DND-41 (cell line): ENCODE data around the gene ST6GALNAC4.

ENCODE experiments used
- CTCF ChIP-seq: IDR thresholded peaks from 2 replicates; pipeline ENCODE4 v1.5.1; 2012; ENCODE audit warnings: borderline replicate concordance, low read length, moderate library complexity, mild to moderate bottlenecking; ENCODE audit not compliant: poor library complexity, severe bottlenecking; ENCODE audit errors: extremely low read depth
- EZH2 ChIP-seq: IDR thresholded peaks from 3 replicates; pipeline ENCODE4 v1.6.1; 2012; ENCODE audit warnings: borderline replicate concordance, low read depth, mild to moderate bottlenecking, moderate library complexity, low read length, inconsistent platforms; ENCODE audit not compliant: severe bottlenecking

GRCh38 chr9:127953768-127954505 lies 37.1 kb upstream of the ST6GALNAC4 start:
- no peak for TF ChIP-seq CTCF
- TF ChIP-seq EZH2 = no peak
